HepG2 (cell line): ENCODE results near the gene CTCF. TPM values are rescaled to one million over a fixed set of nuclear protein-coding genes. Genes with fewer than 3 reads are reported as not detected.

ENCODE experiments used
- CCAR2 ChIP-seq: fragments of 200-400 bp; formaldehyde crosslinking; optimal IDR thresholded peaks from 2 replicates; pipeline ENCODE3; 2018; ENCODE audit warnings: low read depth, mild to moderate bottlenecking, low read length, moderate library complexity
- DPF2 ChIP-seq: sonication (generic); formaldehyde crosslinking; IDR thresholded peaks from 2 replicates; pipeline ENCODE4 v1.4.0; 2020; ENCODE audit warnings: mild to moderate bottlenecking, low read depth, missing genetic modification reagents, borderline replicate concordance
- GTF2F1 ChIP-seq: fragments of 150-350 bp; IDR thresholded peaks from 2 replicates; pipeline ENCODE4 v1.6.1; 2014; ENCODE audit warnings: low read length
- IRX3 ChIP-seq: sonication (generic); formaldehyde crosslinking; IDR thresholded peaks from 2 replicates; pipeline ENCODE4 v1.8.1; 2023; ENCODE audit warnings: mild to moderate bottlenecking, low read depth, missing genetic modification reagents, borderline replicate concordance
- MED1 ChIP-seq: sonication (generic); formaldehyde crosslinking; IDR thresholded peaks from 2 replicates; pipeline ENCODE4 v1.4.0; 2020; ENCODE audit warnings: missing genetic modification reagents
- NFIB ChIP-seq: sonication (generic); formaldehyde crosslinking; IDR thresholded peaks from 2 replicates; pipeline ENCODE4 v1.9.0; 2021; ENCODE audit warnings: missing genetic modification reagents, mild to moderate bottlenecking, borderline replicate concordance
- RXRB ChIP-seq: IDR thresholded peaks from 2 replicates; pipeline ENCODE4 v1.6.1; 2016; ENCODE audit warnings: borderline replicate concordance, missing genetic modification reagents, missing compliant biosample characterization
- SAFB2 ChIP-seq: sonication (generic); formaldehyde crosslinking; IDR thresholded peaks from 2 replicates; pipeline ENCODE4 v1.5.1; 2020; ENCODE audit warnings: missing genetic modification reagents, low read depth, mild to moderate bottlenecking, borderline replicate concordance
- TBX3 ChIP-seq: fragments of 450-650 bp; IDR thresholded peaks from 2 replicates; pipeline ENCODE4 v1.6.1; 2017; ENCODE audit warnings: antibody characterized with exemption, mild to moderate bottlenecking, inconsistent platforms, borderline replicate concordance
- TEAD2 ChIP-seq: sonication (generic); formaldehyde crosslinking; IDR thresholded peaks from 2 replicates; pipeline ENCODE4 v1.9.0; 2021; ENCODE audit warnings: missing genetic modification reagents
- U2AF1 ChIP-seq: fragments of 200-400 bp; formaldehyde crosslinking; optimal IDR thresholded peaks from 2 replicates; pipeline ENCODE3; 2017; ENCODE audit warnings: mild to moderate bottlenecking, low read depth, low read length
- ZFP41 ChIP-seq: sonication (generic); formaldehyde crosslinking; IDR thresholded peaks from 2 replicates; pipeline ENCODE4 v1.4.0; 2020; ENCODE audit warnings: mild to moderate bottlenecking, missing genetic modification reagents, borderline replicate concordance
- ZMYM3 ChIP-seq: sonication (generic); formaldehyde crosslinking; IDR thresholded peaks from 2 replicates; pipeline ENCODE4 v1.5.1; 2020; ENCODE audit warnings: mild to moderate bottlenecking, missing genetic modification reagents
- ZNF709 ChIP-seq: sonication (generic); formaldehyde crosslinking; IDR thresholded peaks from 2 replicates; pipeline ENCODE4 v1.5.0; 2020; ENCODE audit warnings: mild to moderate bottlenecking, missing genetic modification reagents
- ZNF724P ChIP-seq: sonication (generic); formaldehyde crosslinking; IDR thresholded peaks from 2 replicates; pipeline ENCODE4 v1.8.0; 2022; ENCODE audit warnings: missing genetic modification reagents, borderline replicate concordance
- polyA plus RNA-seq, 8 experiments: library from polyadenylated mRNA; depleted of rRNA in 3 of 8; stranded (reverse) in 7 of 8; unstranded in 1 of 8; fragments of >200 nt; fragmentation: Illumina TruSeq in 4 of 8; extraction: Trizol in 4 of 8; gene quantifications; 2 replicates each; pipeline versions ENCODE4 v1.2.1 to v1.2.3, GENCODE V29; 2011 to 2016; ENCODE audit warnings: low read depth in 4 of 8, missing spikeins in 1 of 8, mixed read lengths in 1 of 8; ENCODE audit not compliant: insufficient read depth in 1 of 8
- total RNA-seq, 5 experiments: library from RNA; depleted of rRNA; stranded (reverse); fragments of >200 nt; fragmentation: Illumina TruSeq; extraction: Trizol; gene quantifications; 2 replicates each; pipeline ENCODE4 v1.2.3, GENCODE V29; 2016; ENCODE audit warnings: low read depth in 1 of 5
- TF ChIP-seq, protein P1 (sequence below): IDR thresholded peaks from 2 replicates; pipeline ENCODE4 v1.6.1; 2016; ENCODE audit warnings: low read depth, control low read depth
- TF ChIP-seq, protein P2 (sequence below): IDR thresholded peaks from 2 replicates; pipeline ENCODE4 v1.6.1; 2018; ENCODE audit warnings: missing genetic modification reagents, mild to moderate bottlenecking, missing compliant biosample characterization
- TF ChIP-seq, protein P3 (sequence below): sonication (generic); formaldehyde crosslinking; IDR thresholded peaks from 2 replicates; pipeline ENCODE4 v1.4.0; 2020; ENCODE audit warnings: missing genetic modification reagents, low read depth, mild to moderate bottlenecking, borderline replicate concordance
- TF ChIP-seq, protein P4 (sequence below): sonication (generic); formaldehyde crosslinking; IDR thresholded peaks from 2 replicates; pipeline ENCODE4 v1.8.0; 2022; ENCODE audit warnings: missing genetic modification reagents, mild to moderate bottlenecking, inconsistent platforms, borderline replicate concordance
- TF ChIP-seq, protein P5 (sequence below): sonication (generic); formaldehyde crosslinking; IDR thresholded peaks from 2 replicates; pipeline ENCODE4 v1.5.0; 2020; ENCODE audit warnings: missing genetic modification reagents, mild to moderate bottlenecking, borderline replicate concordance
- TF ChIP-seq, protein P6 (sequence below): IDR thresholded peaks from 2 replicates; pipeline ENCODE4 v1.6.1; 2018; ENCODE audit warnings: missing genetic modification reagents

Gene CTCF
- total and polyA plus RNA-seq, 2 of the 13 experiments (the other 11 are each of a cell fraction or from before 2014, with no cell fraction given) = 19.5 to 37.5 TPM

DNA sequence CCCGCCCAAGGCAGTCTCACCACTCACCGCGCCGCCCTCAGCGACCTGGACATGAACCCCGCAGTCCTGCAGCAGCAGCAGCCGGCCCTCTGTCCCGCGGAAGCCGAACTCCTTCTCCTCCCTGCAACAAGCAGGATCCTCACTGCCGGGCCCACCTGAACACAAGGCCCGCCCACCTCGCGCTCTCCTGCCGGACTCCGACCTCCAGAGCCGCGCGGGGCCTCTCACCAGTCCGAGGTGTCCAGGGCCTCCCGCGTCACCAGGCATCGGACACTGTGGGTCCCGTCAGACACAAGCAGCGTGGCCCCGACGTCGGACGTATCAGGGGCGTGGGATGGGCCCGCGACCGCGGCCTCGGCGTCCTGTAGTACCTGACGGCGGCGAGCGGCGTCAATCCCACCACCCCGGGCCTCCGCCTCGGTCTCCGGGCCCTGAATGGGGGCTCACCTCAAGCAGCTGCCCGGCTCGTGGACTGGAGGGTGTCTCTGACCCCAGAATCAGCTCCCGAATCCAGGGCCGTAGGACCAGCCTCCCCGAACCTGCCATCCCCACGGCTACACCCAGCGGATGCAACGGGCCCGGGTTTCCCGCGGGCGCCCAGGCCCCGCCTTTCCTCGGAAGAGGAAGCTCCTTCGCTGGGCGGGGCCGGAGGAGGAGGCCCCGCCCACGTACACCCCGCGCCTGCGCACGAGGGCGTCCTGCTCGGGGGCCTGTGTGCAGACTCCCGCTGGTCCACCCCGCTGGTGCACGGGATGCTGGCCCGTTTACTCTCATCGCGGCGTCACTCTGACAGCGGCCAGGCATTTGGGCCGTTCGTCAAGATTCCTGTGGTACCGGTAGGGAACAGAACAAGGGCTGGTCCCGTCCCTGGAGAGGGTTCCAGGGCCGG is 97.6 kb downstream of the CTCF start, which contains the start of gene ACD (continued):
- TF ChIP-seq, protein P1, sequence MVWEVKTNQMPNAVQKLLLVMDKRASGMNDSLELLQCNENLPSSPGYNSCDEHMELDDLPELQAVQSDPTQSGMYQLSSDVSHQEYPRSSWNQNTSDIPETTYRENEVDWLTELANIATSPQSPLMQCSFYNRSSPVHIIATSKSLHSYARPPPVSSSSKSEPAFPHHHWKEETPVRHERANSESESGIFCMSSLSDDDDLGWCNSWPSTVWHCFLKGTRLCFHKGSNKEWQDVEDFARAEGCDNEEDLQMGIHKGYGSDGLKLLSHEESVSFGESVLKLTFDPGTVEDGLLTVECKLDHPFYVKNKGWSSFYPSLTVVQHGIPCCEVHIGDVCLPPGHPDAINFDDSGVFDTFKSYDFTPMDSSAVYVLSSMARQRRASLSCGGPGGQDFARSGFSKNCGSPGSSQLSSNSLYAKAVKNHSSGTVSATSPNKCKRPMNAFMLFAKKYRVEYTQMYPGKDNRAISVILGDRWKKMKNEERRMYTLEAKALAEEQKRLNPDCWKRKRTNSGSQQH (CRISPR knock-in tag) = peak; percentile 55; the same call in 1 of the 2 replicates
- TF ChIP-seq ZFP41 = peak; percentile 89; the same call in 1 of the 2 replicates
- TF ChIP-seq IRX3 (CRISPR knock-in tag) = peak; percentile 45; the same call in 1 of the 2 replicates
- 0 out of 2 replicates have a peak, but pooled peaks have one; percentile 51 for TF ChIP-seq DPF2 (CRISPR knock-in tag)
- TF ChIP-seq NFIB (CRISPR knock-in tag) = peak; percentile 79; the same call in 1 of the 2 replicates
- TF ChIP-seq, protein P2, sequence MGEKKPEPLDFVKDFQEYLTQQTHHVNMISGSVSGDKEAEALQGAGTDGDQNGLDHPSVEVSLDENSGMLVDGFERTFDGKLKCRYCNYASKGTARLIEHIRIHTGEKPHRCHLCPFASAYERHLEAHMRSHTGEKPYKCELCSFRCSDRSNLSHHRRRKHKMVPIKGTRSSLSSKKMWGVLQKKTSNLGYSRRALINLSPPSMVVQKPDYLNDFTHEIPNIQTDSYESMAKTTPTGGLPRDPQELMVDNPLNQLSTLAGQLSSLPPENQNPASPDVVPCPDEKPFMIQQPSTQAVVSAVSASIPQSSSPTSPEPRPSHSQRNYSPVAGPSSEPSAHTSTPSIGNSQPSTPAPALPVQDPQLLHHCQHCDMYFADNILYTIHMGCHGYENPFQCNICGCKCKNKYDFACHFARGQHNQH (CRISPR knock-in tag) = no peak; the same call in 1 of the 2 replicates
- TF ChIP-seq, protein P3, sequence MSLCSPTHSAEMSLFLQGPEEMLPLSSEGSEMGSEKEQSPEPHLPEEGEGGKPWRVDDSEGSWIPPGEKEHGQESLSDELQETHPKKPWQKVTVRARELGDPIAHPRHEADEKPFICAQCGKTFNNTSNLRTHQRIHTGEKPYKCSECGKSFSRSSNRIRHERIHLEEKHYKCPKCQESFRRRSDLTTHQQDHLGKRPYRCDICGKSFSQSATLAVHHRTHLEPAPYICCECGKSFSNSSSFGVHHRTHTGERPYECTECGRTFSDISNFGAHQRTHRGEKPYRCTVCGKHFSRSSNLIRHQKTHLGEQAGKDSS (CRISPR knock-in tag) = peak; percentile 85; the same call in 1 of the 2 replicates
- TF ChIP-seq CCAR2 = no peak
- TF ChIP-seq TBX3 = peak; percentile 80; the same call in 1 of the 2 replicates
- TF ChIP-seq, protein P4, sequence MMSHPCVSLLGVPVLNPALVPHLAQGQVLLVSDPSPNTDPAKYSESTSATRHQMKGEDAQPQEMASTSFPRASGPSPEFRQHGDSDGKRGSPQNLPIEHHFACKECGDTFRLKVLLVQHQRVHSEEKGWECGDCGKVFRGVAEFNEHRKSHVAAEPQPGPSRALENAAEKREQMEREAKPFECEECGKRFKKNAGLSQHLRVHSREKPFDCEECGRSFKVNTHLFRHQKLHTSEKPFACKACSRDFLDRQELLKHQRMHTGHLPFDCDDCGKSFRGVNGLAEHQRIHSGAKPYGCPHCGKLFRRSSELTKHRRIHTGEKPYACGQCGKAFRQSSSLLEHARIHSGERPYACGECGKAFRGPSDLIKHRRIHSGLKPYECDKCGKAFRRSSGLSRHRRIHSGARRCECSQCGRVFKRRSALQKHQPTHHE (CRISPR knock-in tag) = peak; percentile 12; the same call in 1 of the 2 replicates
- peak; percentile 28; the same call in 1 of the 2 replicates for TF ChIP-seq RXRB
- TF ChIP-seq ZMYM3 = 0 out of 2 replicates have a peak, but pooled peaks have one; percentile 31
- peak; percentile 84 for TF ChIP-seq ZNF709 (CRISPR knock-in tag)
- TF ChIP-seq TEAD2 (CRISPR knock-in tag) = peak; percentile 39; the same call in 1 of the 2 replicates
- peak; percentile 92 for TF ChIP-seq SAFB2 (CRISPR knock-in tag)
- peak; percentile 63 for TF ChIP-seq U2AF1
- TF ChIP-seq, protein P5, sequence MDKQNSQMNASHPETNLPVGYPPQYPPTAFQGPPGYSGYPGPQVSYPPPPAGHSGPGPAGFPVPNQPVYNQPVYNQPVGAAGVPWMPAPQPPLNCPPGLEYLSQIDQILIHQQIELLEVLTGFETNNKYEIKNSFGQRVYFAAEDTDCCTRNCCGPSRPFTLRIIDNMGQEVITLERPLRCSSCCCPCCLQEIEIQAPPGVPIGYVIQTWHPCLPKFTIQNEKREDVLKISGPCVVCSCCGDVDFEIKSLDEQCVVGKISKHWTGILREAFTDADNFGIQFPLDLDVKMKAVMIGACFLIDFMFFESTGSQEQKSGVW (CRISPR knock-in tag) = peak; percentile 60; the same call in 1 of the 2 replicates
- no peak for TF ChIP-seq GTF2F1
- TF ChIP-seq MED1 (CRISPR knock-in tag) = no peak
- TF ChIP-seq ZNF724P (CRISPR knock-in tag) = peak; percentile 27; the same call in 1 of the 2 replicates
- TF ChIP-seq, protein P6, sequence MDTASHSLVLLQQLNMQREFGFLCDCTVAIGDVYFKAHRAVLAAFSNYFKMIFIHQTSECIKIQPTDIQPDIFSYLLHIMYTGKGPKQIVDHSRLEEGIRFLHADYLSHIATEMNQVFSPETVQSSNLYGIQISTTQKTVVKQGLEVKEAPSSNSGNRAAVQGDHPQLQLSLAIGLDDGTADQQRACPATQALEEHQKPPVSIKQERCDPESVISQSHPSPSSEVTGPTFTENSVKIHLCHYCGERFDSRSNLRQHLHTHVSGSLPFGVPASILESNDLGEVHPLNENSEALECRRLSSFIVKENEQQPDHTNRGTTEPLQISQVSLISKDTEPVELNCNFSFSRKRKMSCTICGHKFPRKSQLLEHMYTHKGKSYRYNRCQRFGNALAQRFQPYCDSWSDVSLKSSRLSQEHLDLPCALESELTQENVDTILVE = peak; percentile 15; the same call in 1 of the 2 replicates
